ENCODE measurements around the gene BNC2.
"Not testable (repeated sequence)": the region's sequence is repeated elsewhere in the genome, so short reads cannot be mapped to it uniquely, and the experiment has no call there.

The BNC2 gene, protein sequence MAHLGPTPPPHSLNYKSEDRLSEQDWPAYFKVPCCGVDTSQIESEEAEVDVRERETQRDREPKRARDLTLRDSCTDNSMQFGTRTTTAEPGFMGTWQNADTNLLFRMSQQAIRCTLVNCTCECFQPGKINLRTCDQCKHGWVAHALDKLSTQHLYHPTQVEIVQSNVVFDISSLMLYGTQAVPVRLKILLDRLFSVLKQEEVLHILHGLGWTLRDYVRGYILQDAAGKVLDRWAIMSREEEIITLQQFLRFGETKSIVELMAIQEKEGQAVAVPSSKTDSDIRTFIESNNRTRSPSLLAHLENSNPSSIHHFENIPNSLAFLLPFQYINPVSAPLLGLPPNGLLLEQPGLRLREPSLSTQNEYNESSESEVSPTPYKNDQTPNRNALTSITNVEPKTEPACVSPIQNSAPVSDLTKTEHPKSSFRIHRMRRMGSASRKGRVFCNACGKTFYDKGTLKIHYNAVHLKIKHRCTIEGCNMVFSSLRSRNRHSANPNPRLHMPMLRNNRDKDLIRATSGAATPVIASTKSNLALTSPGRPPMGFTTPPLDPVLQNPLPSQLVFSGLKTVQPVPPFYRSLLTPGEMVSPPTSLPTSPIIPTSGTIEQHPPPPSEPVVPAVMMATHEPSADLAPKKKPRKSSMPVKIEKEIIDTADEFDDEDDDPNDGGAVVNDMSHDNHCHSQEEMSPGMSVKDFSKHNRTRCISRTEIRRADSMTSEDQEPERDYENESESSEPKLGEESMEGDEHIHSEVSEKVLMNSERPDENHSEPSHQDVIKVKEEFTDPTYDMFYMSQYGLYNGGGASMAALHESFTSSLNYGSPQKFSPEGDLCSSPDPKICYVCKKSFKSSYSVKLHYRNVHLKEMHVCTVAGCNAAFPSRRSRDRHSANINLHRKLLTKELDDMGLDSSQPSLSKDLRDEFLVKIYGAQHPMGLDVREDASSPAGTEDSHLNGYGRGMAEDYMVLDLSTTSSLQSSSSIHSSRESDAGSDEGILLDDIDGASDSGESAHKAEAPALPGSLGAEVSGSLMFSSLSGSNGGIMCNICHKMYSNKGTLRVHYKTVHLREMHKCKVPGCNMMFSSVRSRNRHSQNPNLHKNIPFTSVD

DNA sequence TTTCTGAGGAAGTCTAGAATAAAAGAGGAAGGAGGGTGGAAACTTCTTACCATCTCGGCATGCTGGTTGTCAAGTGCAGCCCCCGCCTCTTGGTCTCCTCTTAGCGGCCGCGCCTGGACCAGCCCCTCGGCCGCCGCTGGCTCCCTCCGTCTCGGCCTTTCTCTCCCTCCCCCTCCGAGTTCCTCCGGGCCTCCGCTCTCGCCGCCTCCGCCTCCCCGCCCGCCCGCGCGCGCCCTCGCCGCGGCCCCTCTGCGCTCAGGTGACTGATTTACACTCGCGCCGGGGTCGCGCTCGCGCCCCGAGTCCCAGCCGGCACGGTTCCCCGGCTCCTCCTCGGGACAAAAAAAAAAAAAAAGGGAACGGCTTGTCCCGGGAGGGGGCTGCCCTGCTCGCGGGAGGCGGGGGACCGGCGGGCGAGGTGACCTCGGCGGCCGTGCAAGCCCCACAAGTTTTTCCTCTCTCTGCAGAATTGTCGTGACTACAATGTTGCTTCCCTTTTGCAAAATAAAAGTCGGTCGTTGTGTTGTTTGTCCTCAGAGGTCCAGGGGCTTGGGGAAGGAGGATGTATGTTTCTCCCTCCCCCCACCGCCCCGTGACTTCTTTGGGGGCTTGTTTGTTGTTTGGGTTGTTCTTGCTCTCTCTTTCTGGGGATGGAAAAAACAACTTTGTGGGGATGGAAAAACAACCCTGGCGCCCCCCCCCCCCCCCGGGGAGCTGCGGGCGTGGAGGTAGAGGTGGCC is at the start of gene BNC2:
BNC2 (minus strand) TSS at position 75 of the 740 bp plus-strand sequence; CDS start at position 53, 22 bp downstream.
- DNase-seq, result peak in 1 of 2 experiments; percentile 38

GRCh38 chr9:16918920-16919319 is 48.5 kb upstream of the BNC2 start:
- DNase-seq, result no peak

- DNase-seq, result no peak
These were observed 44.8 kb upstream of the BNC2 start for GRCh38 chr9:16915126-16915831.

GRCh38 chr9:16912197-16912596 is 41.7 kb upstream of the BNC2 start:
- DNase-seq, result no peak

DNA sequence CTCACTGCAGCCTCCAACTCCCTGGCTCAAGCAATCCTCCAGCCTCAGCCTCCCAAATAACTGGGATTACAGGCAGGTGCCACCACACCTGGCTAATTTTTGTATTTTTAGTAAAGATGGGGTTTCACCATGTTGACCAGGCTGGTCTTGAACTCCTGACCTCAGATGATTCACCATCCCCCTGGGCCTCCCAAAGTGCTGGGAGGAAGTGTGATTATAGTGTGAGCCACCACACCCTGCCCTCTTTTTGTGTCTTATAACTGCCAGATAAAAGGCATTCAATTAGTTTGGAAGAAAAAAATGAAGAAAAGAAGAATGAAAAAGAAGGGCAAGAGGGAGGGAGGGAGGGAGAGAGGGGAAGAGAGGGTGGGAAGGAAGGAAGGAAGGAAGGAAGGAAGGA is 37.7 kb upstream of the BNC2 start:
- not testable (repeated sequence) for DNase-seq

- DNase-seq, result no peak
These were observed 34.2 kb upstream of the BNC2 start for GRCh38 chr9:16904655-16905054.

DNA sequence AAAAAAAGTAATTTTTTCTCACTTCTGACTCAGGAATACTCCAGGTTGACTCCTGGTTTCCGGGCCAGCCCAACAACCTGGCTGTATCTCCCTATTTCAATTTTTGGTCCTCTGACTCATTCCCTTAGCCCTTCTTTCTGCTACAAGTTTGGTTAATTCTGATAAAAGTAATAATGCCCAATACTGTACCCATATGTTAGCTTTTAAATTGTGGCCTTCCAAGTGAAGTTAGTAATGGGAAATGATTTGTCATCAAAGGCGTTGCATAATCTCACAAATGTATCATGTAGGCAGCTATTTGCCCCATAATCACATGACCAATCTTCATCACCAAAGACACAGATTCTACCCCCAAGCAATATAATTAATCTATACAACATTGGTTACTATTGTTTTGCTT is 31.1 kb upstream of the BNC2 start:
- DNase-seq, result no peak

DNA sequence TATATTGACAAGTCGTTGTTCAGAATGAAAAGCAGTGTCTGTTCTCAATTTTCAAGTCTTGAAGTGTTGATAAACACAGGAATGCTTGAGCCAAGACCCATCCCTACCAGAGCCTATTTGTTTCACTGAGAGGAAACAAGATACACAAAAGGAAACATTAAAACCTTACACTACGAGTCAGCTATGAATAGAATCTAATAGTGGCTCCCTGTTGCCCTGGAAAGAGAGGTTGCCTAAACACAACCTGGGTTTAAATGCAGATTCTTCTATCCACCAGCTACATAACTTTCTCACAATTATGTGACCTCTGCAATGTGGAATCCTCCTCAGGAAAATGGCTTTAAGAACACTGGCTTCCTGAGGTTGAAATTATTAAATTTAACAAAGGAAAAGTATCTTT is 29.1 kb upstream of the BNC2 start:
- DNase-seq, result no peak

GRCh38 chr9:16898464-16898863 is 28.0 kb upstream of the BNC2 start:
- no peak for DNase-seq

DNA sequence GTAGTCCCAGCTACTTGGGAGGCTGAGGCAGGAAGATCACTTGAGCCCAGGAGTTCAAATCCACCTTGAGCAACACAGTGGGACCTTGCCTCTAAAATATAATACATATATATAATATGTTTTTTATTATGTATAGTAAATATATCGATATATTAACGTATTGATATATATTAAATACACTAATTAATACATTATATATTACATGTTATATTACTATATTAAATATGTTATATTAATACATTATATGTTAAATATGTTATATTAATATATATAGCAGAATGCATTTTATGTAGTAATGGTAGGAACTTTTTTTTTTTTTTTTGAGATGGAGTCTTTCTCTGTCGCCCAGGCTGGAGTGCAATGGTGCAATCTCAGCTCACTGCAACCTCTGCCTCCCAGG is 18.1 kb upstream of the BNC2 start:
- no peak for DNase-seq

GRCh38 chr9:16885931-16886330 is 15.5 kb upstream of the BNC2 start:
- no peak for DNase-seq

DNA sequence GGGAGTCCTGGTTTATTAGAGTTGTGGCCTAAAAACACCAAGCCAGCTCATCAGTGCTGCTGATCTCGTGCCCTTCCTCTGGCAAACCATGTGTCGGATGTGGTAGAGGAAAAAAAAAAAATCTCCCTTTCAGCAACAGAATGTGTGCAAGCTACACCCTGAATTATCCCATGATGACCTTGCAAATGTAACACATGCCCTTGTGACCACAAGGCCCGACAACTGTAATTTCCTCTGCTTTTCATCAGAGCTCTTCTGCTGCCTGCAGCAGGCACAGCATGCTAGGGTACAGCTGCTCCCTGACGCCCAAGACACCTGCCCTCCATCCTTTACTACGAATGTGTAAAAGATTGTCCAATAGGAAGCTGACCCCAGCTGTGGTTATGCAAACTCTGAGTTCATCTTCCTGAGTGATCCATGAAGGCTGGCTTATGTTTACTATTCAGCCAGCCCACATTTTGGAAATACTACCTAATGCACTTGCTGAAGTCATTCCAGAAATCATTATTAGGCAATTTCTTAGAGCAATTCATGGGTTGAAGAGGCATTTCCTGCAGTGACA is 14.6 kb upstream of the BNC2 start:
- no peak for DNase-seq

DNA sequence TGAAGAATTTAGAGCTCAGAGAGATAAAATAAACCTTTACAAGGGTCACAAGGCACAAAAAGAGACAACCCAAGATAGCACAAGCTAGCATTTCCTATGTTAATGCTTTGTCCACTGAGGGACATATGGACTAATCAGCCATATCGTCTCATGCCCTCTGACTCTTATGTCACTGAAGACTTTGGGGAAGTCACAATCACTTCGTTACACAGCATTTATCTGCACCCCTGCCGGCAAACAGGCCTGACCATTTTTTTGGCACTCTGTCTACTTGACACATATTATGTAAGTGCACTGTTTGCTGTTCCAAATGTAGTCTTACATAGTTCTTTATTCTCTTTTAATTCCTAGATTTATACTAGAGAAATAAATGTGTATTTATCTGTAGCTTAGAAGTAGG is 13.9 kb upstream of the BNC2 start:
- no peak for DNase-seq

GRCh38 chr9:16883586-16883985 is 13.1 kb upstream of the BNC2 start:
- DNase-seq, result no peak

DNA sequence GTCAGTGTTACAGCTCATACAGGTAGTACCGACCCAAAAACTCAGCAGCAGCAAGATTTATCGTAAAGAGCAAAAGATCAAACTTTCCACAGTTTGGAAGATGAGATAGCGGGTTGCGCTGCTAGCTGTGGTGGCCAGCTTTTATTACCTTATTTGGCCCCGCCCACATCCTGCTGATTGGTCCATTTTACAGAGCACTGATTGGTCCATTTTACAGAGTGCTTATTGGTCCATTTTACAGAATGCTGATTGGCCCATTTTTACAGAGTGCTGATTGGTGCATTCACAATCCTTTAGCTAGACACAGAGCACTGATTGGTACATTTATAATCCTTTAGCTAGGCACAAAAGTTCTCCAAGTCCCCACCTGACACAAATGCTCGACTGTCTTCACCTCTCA is 12.0 kb upstream of the BNC2 start:
- not testable (repeated sequence) for DNase-seq

DNA sequence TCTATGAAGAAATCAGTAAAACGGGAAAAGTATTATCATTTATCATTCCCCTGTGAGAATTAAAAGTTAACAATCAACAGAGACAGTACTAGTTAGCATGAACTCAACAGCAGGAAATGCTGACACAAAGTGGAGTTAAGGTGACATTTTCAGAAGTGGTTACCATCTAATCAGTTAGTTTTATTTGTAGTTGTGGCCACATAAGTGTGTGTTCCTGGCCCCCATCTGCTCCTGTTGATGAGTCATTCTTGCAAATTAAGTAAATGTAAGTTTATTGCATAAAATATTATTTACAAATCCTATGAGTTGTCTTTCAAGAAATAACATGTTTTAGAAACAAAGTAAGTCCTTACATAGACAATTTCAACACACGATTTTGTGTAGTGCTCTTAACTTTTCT is 8.9 kb upstream of the BNC2 start:
- no peak for DNase-seq

DNA sequence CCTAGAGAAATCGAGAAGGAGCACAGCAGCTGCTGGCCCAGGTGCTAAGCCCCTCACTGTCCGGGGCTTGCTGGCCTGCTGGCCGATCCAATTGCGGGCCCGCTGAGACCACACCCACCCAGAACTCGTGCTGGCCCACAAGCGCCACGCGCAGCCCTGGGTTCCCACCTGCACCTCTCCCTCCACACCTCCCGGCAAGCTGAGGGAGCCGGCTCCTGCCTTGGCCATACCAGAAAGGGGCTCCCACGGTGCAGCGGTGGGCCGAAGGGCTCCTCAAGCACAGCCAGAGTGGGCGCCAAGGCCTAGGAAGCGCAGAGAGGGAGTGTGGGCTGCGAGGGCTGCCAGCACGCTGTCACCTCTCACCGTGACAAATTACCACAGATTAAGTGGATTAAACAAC is 6.8 kb upstream of the BNC2 start:
- DNase-seq, result no peak

GRCh38 chr9:16873126-16873802 is 2.8 kb upstream of the BNC2 start:
- no peak for DNase-seq

- peak in 1 of 2 experiments; percentile 17 for DNase-seq
These were observed 1.1 kb upstream of the BNC2 start for GRCh38 chr9:16871336-16872151.

GRCh38 chr9:16869882-16870595 is 431 bp downstream of the BNC2 start:
- DNase-seq, result peak in 1 of 2 experiments; percentile 20
